DMS153 treated with DMSO at 0.1 percent for 48 hours (cell line): ENCODE results near the gene NME7.

Experiments
- DNase-seq: peaks from one replicate; lab custom pipeline; 2025; ENCODE audit not compliant: unreplicated experiment; lab: John Stamatoyannopoulos, UW

The NME7 gene

DNA sequence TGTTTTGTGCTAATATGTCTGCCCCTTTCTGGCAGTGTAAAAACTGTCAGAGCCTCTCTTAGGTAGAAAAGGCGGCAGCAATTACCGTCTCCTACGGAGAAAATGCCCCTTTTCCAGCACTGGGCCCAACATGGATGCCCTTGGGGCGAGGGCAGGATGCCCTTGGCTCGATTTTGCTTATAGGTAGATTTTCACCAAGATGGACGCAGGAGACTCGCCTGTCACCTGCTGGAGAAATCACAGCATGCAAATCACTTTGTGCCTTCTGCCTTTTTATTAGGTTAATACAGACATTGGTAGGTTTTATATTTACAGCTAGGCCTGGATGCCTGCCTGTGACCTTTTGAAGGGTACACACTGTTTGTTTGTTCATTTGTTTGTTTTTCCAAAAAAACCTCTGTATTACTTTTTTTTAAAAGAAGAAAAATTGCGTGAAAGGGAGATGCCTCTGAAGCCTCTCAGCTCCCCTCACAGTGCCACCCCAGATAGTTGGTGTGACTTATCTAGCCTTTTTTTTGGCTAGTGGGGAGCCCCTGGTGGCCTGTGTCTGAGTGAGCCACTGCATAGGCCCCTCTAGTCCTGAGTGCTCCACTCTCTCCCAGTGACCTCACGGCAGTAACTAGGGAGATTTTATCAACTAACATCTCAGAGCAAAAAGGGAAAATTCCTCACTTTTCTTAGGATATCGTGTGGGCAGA lies 258.6 kb downstream of the NME7 start:
- DNase-seq = peak; percentile 83

DNA sequence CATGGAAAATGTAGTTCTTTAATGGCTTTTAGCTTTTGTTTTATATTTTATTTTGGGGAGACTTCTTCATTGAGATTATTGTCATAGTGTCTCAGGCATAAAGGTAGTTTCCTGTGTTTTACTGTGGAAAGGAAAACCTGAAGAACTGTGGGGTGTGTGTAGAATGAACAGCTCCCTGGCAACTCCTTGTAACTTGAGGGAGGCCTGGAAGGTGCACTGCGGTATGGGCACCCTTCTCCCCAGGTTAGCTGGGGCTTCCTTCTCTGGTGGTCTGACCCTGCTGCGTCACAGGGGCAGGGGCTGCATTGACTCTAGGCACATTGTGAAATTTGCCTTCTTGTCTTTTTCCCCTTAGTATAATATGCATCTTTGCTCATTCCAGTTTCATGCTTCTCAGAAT lies 259.4 kb downstream of the NME7 start:
- DNase-seq = no peak

DNA sequence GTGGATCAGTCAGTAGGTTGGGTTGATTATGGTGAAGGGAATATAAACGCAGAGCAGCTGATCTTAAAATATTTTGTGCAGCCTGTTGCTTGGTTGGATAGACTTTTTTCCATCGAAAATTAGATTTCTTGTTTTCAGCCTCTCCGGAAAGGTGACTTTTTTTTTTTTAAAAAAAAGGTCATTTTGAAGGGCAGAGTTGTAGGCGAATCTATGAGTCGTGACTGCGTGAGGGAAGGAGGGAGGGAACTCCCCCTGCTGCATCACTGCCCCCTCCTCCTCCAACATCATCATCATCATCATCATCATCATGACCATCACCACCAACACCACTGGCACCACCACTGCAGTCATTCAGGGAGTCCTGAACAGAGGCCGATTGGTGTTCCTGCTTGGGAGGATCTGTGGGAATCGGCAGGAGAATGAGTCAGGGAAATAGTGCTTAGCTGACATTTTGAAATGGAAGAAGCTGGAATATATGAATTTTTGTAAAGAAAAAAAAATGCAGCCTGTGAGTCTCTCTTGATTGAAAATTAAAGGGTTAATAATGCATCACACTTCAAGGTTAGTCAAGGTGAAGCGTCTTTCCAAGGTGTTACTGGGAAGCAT lies 259.9 kb downstream of the NME7 start:
- DNase-seq = no peak

DNA sequence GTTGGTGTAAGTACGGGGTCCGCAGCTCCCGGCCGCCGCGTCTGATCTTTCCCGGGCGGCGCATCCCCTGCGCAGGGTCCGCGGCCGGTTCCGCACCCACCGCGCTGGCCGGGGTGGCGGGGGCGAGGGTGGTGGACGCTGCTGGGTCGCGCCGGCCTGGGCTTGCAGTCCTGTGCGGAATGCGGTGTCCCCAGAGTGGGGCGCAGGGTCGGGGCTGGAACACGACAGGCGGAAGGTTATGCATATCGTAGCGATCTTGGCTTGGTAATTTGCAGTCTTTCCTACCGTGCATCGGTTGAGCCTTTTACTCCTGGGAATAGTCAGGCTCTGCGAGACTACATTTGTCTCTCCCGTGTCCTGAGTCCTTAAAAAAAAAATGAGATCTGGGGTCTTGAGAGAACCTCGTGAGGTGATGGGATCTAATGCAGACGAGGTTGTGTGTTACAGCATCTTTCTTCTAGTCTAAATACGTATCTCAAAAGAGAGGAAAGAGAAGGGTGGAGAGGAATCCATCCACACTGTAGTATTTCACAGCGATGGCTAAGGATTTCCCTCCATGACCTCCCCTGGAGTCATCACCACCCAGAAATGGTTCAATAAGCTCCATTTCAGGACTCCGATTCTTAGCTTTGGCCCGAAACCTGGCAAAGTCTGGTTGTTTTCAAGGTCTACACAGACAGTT lies 260.5 kb downstream of the NME7 start:
- DNase-seq = no peak

DNA sequence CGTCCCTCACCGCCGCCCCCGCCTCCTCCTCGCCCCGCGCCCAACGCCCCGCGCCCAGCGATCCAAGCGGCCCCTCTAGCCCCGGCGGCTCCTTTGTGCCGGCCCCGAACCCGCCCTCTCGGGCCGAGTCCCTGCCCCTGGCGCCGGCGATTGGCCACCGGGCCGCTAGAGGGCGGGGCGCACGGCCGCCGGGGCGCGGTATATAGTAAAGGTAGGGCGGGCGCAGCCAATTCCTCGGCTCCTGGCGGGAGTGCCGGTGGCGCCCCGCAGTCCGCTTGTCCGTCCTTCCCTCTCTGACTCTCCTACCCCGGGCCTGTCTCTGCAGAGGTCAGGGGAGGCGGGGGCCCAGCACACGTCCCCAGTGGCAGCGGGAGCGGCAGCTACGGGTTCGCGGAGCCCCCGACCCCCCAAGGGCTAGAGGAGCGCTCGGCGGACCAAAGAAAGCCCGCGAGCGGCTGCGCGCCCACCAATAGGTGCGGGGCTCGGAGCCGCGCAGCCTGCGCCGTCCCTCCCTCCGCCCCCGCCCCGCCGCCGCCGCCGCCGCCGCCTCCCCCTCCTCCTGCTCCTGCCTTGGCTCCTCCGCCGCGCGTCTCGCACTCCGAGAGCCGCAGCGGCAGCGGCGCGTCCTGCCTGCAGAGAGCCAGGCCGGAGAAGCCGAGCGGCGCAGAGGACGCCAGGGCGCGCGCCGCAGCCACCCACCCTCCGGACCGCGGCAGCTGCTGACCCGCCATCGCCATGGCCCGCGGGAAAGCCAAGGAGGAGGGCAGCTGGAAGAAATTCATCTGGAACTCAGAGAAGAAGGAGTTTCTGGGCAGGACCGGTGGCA lies 261.3 kb downstream of the NME7 start, which contains the start of gene ATP1B1:
Gene ATP1B1 (plus strand): TSS at position 596 of the 826 bp plus-strand sequence. CDS start 140 bp downstream, at position 736.
- DNase-seq = peak; percentile 95

DNA sequence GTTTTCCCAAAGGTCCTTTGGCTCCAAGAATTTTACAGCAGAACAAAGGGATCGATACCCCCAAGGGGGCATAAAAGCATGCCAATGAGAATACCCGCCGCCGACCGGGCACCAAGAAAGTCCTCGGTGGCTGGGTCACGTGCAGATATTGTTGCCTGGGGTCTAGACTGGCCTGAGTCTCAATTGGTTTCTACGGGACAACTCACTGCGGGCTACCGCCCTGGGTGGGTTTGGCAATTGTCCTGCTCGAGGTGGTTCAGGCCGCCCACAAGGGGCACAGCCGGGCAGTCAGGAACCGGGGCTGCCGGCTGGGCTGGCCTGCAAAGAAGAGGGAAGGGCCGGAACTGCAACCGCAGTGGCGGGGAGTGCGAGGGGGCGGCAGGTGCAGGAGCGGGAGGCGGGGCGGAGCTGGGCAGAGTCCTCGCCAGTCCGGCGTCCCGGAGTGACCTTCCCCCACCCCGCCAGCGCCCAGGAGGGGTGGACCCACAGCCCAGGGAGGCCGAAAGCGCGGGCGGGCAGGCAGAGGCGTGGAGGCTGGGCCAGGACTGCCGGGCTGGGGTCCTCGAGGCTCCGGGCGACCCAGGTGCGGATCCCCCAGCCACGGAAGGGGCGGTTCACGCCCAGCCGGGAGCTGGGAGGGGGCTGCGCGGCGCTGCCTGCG lies 262.0 kb downstream of the NME7 start:
- peak; percentile 91 for DNase-seq

DNA sequence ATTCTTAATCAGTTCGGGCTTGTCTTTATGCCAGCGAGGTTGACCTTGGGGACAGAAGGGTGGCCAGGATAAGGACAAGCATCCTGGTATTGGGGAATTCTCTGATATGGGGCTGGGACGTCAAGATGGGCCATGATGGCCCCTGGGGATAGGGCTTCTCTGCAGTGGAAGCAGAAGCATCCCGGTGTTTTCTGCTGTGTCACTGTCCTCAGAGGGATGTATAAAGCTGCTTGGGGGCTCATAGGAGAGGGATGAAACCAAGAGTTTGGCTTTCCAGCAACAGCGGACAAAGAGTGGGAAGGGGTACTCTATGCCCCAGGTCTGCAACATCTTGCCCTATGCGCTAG lies 262.5 kb downstream of the NME7 start:
- no peak for DNase-seq

DNA sequence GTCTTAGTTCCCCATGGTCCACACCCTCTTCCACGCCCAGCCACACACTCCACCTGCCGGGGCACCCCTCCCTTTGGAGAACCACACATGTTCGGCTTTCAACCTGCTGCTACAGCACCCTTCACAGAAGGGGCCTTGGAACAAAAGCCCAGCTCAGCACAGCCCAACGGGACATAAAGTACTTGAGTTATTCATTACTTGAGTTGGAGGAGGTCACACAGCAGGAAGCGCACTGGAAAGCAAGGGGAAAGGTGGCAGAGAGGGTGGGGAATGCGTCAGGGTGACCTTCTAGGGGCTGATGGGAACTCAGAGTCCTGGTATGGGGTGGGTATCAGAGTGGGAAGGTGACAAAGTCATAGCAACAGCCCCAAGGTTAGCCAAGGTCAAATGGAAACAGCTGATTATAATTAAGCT lies 264.1 kb downstream of the NME7 start:
- peak; percentile 82 for DNase-seq

DNA sequence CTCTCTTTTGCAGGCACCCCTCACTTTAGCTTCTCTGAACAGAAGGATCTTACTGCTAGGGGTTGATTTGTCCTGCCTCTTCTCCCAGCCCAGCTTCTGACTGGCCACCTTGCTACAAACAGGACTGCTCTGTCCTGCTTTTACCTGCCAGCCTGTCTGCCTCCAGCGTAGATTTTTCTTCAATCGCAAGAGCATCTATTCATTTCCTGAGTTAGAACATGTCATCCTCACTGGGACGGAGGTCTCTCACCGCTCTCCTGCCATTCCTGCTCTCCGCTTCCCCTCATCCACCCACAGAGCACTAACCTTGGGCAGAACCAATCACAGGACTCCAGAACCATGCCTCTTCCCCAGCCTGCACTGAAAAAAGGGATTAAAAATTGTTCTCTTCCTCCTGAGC lies 264.6 kb downstream of the NME7 start:
- DNase-seq = peak; percentile 82

DNA sequence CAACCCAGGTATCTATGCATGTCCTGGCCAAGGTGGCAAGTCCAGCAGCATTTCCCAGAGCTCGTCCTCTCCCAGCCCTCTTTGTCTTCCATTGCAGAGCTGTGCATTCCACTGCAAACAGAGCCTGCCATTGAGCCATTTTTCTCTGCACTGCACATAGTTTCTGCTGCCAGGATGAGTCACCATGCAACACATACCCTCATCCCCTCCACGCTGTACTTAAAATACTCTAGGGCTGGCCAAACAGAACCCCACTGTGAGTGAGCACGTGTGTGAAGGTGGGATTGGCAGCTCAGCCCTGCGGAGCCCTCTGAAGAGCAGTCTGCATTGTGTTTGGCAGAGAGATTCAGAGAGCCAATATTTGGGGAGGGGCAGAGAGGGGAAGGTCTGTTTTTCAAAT lies 265.0 kb downstream of the NME7 start:
- DNase-seq = peak; percentile 47

DNA sequence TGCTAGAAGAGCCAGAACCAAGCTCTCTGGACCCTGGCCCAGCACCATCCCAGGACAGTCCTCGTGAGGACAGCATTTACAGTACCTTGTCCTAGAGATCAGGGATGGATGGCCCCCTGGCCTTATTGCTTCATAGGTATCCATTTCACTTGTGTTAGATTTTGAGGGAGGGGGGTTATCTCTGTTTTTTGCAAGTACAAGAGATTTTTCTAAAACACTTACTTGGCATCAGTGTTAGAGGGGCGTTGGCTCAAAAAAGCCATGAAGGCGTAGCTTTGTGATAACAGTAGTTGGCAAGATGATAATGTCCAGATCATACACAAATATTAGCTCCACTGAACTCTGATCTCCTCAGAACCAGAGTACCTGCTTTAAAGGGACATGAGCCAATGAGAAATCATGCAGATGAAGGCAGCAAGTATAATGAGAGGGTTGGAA lies 266.9 kb downstream of the NME7 start:
- no peak for DNase-seq

DNA sequence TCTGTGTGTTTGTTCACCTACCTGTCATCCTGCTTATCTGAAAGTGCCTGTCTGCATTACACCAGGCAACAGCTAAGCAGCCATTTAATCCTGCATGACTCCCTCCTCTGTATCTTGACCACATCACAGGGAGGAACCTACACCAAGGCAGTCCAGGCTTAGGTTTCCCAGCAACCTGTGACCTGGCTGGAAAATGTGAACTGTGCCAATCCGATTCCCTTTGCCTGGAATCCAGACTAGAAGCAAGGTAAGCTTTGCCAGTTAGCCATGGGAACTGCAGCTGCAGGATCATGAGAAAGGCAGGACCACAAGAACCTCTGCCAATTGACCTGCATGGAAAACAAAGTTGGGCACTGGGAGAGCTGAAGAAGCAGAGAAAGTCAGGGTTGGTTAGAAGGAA lies 267.4 kb downstream of the NME7 start:
- no peak for DNase-seq

DNA sequence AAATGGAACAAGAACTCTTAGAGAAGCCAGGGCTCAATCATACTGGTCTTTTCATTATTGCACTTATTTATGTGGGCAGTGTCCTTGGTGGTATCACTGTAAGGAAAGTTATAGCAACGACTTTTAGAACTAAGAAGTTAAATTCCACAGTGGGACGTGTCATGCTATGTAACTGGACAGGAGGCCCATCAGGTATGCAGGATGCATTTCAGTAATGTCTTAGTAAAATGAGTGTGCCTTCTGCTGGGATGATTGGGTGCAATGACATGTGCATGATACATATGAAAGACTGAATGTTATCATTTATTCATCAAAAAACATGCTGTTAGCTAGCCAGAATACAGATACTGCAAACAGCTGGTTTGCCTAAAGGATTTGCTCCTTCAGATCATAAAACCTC lies 268.0 kb downstream of the NME7 start:
- DNase-seq = no peak

DNA sequence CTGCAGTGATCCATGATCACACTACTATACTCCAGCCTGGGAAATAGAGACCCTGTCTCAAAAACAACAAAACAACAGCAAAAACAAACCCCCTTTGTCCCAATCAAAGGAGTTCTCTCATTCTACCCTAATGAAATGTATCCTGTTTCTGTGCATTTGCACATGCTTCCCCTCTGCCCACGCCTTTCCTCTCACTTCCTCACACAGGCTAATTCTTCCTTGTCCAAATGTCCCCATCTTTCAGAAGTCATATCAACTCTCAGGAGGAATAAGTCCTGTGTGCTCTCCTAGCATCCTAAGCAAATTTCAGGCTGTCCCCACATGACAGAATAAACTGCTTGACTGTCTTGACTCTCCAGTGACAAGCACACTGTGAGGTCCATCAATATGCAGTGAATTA lies 269.2 kb downstream of the NME7 start:
- no peak for DNase-seq

DNA sequence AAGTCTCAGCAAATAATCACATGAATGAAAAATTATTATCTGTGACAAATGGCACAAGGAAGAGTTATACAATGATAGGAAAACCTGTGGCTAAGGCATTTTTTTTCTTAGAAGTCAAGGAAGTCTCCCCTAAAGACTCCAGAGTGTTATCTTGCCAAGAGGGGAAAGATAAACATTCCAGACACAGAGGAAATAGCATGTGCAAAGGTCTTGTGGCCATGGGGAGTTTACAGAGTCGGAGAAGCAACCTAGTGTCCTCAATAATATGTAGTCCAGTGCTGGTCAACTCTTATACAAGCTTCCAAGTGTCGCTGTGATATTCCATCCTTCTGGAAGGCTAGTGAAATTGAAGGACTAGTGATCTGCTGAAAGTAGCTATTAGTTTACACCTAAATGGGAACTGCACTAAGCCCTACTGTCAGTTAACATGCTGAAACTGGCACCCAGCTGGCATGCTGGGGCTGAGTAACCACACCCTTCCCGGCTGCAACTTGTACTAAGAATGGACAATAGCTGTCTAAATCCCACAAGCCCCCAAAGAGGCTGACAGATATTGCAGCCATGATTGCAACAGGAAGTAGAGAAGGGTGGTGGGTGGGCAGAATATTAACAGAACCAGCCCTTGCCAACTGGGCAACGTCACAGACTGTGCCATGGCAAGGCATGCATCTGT lies 272.6 kb downstream of the NME7 start:
- DNase-seq = no peak

DNA sequence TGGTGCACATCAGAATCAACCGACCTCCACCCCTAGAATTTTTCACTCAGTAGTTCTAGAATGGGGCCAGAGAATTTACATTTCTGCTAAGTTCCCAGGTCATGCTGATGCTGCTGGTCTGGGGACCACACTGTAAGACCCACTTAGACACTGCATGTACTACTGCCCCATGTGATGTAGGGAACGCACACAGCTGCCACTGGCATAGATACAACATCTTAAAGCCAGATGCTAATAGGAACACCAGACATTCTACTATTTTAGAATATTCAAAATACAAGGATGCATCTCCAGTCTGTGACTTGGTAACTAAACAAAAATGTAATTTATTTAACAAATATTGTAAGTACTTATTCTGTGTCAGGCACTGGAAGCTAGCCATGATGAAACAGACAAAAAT lies 275.2 kb downstream of the NME7 start:
- no peak for DNase-seq

DNA sequence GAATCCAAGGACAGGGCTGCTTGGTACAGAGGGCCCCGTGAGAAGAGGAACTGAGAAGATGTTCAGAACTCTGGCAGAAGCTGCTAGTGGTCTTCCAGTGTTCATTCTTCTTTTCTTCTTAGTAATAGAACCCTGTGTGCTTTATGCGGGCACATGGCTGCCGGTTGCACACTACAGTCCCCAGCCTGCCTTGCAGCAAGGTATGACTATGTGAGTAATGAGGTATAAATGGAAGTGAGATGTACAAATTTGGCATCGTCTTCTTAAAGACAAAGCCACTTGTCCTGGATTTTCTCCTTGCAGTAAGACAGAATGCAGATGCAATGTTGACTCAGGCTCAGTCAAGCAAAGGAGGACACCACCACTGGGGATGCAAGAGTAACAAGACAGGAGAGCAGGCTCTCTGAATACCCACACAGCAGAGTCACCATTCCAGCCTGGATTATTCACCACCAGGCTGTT lies 276.1 kb downstream of the NME7 start:
- no peak for DNase-seq

DNA sequence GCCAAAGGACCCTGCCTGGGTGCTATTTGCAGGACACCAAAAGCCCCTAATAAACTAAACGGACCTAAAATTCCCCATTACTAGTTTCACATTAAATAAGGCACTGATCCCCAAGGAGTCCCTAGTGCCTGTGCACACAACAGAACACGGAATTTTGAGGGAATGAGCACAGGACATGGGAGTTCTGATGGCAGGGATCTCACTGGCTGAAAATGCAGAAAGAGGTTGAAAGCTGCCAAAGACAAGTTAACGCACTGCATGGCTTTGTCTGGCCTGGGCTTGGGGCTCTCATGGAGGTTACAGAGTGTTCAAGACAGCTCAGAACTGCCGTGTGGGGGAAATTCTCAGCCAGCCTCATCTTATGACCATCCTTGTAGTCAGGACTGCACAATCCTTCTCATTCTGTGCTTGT lies 276.7 kb downstream of the NME7 start:
- no peak for DNase-seq

DNA sequence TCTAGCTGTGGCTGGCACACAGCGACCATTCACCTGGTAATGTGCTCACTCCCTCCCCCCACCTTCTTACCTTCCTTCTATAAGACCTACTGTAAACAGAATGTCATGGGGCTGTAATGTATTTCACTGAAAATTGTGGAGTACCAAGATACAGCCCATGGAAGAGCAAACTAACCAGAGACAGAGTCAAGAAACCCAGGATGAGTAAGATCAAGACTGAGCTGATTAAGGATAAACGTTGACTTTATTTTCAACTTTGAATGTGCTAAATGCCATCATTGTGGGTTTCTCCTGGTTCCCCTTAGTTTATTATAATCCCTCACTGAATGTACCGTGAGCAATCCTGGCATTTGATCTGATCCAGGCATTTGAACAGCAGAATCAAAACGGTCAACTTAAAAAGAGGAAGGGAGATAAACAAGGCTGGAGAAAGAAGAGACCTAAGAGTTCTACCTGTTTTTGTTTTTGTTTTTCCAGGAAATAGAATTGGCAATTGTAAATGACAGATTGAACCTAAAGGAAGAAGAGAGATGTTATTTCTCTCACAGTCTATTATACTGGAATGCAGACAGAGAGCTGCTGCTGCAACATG lies 277.2 kb downstream of the NME7 start:
- DNase-seq = no peak

DNA sequence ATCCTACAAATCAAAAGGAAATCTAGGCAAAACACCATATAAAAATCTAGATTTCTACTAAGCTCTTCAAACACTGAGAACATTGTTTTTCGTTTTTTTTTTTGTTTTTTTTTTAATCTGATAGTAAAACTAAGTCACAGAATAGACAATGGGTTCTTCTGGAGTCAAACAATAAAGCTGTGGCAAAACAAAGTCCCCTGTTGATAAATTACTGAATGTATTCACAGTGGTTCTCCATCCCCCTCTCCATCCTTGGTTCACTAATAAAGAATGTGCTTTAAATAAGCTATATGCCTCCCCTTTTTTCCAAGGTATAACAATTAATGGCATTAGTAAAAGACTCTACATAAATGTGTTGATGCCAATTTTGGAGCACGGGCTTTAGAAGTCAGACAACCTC lies 277.8 kb downstream of the NME7 start:
- no peak for DNase-seq
